ENCODE measurements around the gene KRT3. TPM values are rescaled to one million over a fixed set of nuclear protein-coding genes. Genes with fewer than 3 reads are reported as not detected.

KRT3 gene
- polyA plus RNA-seq, 3 donors = not detected

GRCh38 chr12:52825961-52826360 lies 30.0 kb upstream of the KRT3 start:
- DNase-seq = no peak
- Histone ChIP-seq H3K79me2 (ENCODE audit: insufficient read depth, low read length) (no peaks in the 10 kb centered on the region), H3K4me1 (ENCODE audit: control insufficient read depth in 1 of 2, insufficient read depth in 2 of 2, low read length in 2 of 2) (peaks cover 0 to 6% of the 10 kb centered on the region in 2 donors), H3K9me3 (replicated peaks in 1 of 2; ENCODE audit: control insufficient read depth in 1 of 2, insufficient read depth in 1 of 2, low read length in 2 of 2) (no peaks in the 10 kb centered on the region), H3K9ac (ENCODE audit: insufficient read depth, low read length, poor library complexity, severe bottlenecking) (no peak overlapping the region), H4K20me1 (ENCODE audit: insufficient read depth, low read length) (no peaks in the 10 kb centered on the region), H3K4me3 (replicated peaks in 1 of 3; ENCODE audit: low read depth in 2 of 3, low read length in 3 of 3) (no peak overlapping the region), H3K27ac (ENCODE audit: low read depth in 1 of 2, low read length in 2 of 2) (no peak overlapping the region), H3K36me3 (replicated peaks in 1 of 2; ENCODE audit: control insufficient read depth in 1 of 2, insufficient read depth in 2 of 2, low read length in 2 of 2) (no peaks in the 10 kb centered on the region), H3K27me3 (ENCODE audit: control insufficient read depth in 2 of 2, insufficient read depth in 2 of 2, low read length in 2 of 2) (no peaks in the 10 kb centered on the region), H3K4me2 (replicated peaks; ENCODE audit: extremely low read depth, low read length, poor library complexity, severe bottlenecking) (no peak overlapping the region), H2AFZ (ENCODE audit: insufficient read depth, low read depth, low read length, poor library complexity, severe bottlenecking) (no peak overlapping the region)
- peaks cover 10% of the 10 kb centered on the region for H3K4me1 Mint-ChIP-seq
- no peak for TF ChIP-seq CTCF (IDR thresholded peaks at IDR 0.05)
- peaks cover 0 to 5% (median 1%) of the 10 kb centered on the region in 3 donors for H3K27me3 Mint-ChIP-seq (ENCODE audit: low read depth in 3 of 3)
- intact Hi-C loops (cut with micrococcal nuclease) = no loop called here
- WGBS (ENCODE audit: insufficient coverage) = 83% methylated on average over 3 of the region's 4 CpGs
- H3K9me3 Mint-ChIP-seq = no peaks in the 10 kb centered on the region
- H3K4me3 Mint-ChIP-seq = no peak overlapping the region
- H3K36me3 Mint-ChIP-seq = no peaks in the 10 kb centered on the region
- no peak overlapping the region for H3K27ac Mint-ChIP-seq

- H3K9me3 ChIP-seq (replicated peaks in 1 of 2; ENCODE audit: control insufficient read depth in 1 of 2, insufficient read depth in 1 of 2, low read length in 2 of 2) = no peaks in the 10 kb centered on the region
- Mint-ChIP-seq H3K27me3 (ENCODE audit: low read depth in 3 of 3) (peaks cover 0 to 7% (median 3%) of the 10 kb centered on the region in 3 donors), H3K36me3 (no peaks in the 10 kb centered on the region), H3K9me3 (no peaks in the 10 kb centered on the region), H3K4me1 (peaks cover 10% of the 10 kb centered on the region), H3K4me3 (no peak overlapping the region), H3K27ac (no peak overlapping the region)
- WGBS (ENCODE audit: insufficient coverage) = 100% methylated on average over 2 of the region's 5 CpGs
- no peak for DNase-seq
- H3K4me2 ChIP-seq (replicated peaks; ENCODE audit: extremely low read depth, low read length, poor library complexity, severe bottlenecking) = no peak overlapping the region
- no peak overlapping the region for H2AFZ ChIP-seq (ENCODE audit: insufficient read depth, low read depth, low read length, poor library complexity, severe bottlenecking)
- intact Hi-C loops (cut with micrococcal nuclease) = no loop called here
- H4K20me1 ChIP-seq (ENCODE audit: insufficient read depth, low read length) = no peaks in the 10 kb centered on the region
- peaks cover 0 to 6% of the 10 kb centered on the region in 2 donors for H3K4me1 ChIP-seq (ENCODE audit: control insufficient read depth in 1 of 2, insufficient read depth in 2 of 2, low read length in 2 of 2)
- TF ChIP-seq CTCF (IDR thresholded peaks at IDR 0.05) = no peak
- no peaks in the 10 kb centered on the region for H3K36me3 ChIP-seq (replicated peaks in 1 of 2; ENCODE audit: control insufficient read depth in 1 of 2, insufficient read depth in 2 of 2, low read length in 2 of 2)
- no peak overlapping the region for H3K9ac ChIP-seq (ENCODE audit: insufficient read depth, low read length, poor library complexity, severe bottlenecking)
- H3K79me2 ChIP-seq (ENCODE audit: insufficient read depth, low read length) = no peaks in the 10 kb centered on the region
- H3K4me3 ChIP-seq (replicated peaks in 1 of 3; ENCODE audit: low read depth in 2 of 3, low read length in 3 of 3) = no peak overlapping the region
- H3K27me3 ChIP-seq (ENCODE audit: control insufficient read depth in 2 of 2, insufficient read depth in 2 of 2, low read length in 2 of 2) = no peaks in the 10 kb centered on the region
- no peak overlapping the region for H3K27ac ChIP-seq (ENCODE audit: low read depth in 1 of 2, low read length in 2 of 2)
Measured at GRCh38 chr12:52824741-52825410, 29.0 kb upstream of the KRT3 start.
